Spleen (tissue), 11 donors: ENCODE measurements around the gene HNRNPA3. TPM values are rescaled to one million over a fixed set of nuclear protein-coding genes. Genes with fewer than 3 reads are reported as not detected.

Source experiments
- DNase-seq: peaks from one replicate; pipeline ENCODE4 v3.0.0-alpha.2; 2020
- H3K27ac ChIP-seq, 8 donors: fragments of 200-600 bp; sonication (generic) in 7 of 8; 1 replicate in 4 of 8; 2 replicates in 4 of 8; pipeline versions ENCODE4 v1.5.0 to v1.8.0; 2016 to 2021; ENCODE audit warnings: inconsistent platforms in 4 of 8, mild to moderate bottlenecking in 4 of 8, moderate library complexity in 1 of 8
- H3K27me3 ChIP-seq, 7 donors: fragments of 200-600 bp; sonication (generic) in 6 of 7; replicated peaks in 1 of 7; 1 replicate in 4 of 7; 2 replicates in 3 of 7; pipeline versions ENCODE4 v1.5.0 to v1.8.0; 2016 to 2021; ENCODE audit warnings: inconsistent platforms in 3 of 7, mild to moderate bottlenecking in 1 of 7
- H3K36me3 ChIP-seq, 6 donors: fragments of 200-600 bp; sonication (generic) in 5 of 6; 1 replicate in 4 of 6; 2 replicates in 2 of 6; pipeline versions ENCODE4 v1.5.0 to v1.8.0; 2016 to 2021; ENCODE audit warnings: inconsistent platforms in 2 of 6
- H3K4me1 ChIP-seq, 6 donors: fragments of 200-600 bp; sonication (generic) in 5 of 6; 1 replicate in 3 of 6; 2 replicates in 3 of 6; pipeline versions ENCODE4 v1.5.0 to v1.8.0; 2016 to 2021; ENCODE audit warnings: inconsistent platforms in 3 of 6
- H3K4me3 ChIP-seq, 8 donors: fragments of 200-600 bp; sonication (generic) in 7 of 8; 1 replicate in 4 of 8; 2 replicates in 4 of 8; pipeline versions ENCODE4 v1.5.0 to v1.8.0; 2016 to 2021; ENCODE audit warnings: inconsistent platforms in 4 of 8, mild to moderate bottlenecking in 4 of 8, moderate library complexity in 2 of 8
- H3K9me3 ChIP-seq, 8 donors: fragments of 200-600 bp; sonication (generic) in 7 of 8; 1 replicate in 4 of 8; 2 replicates in 4 of 8; pipeline versions ENCODE4 v1.5.0 to v1.8.0; 2016 to 2021; ENCODE audit warnings: inconsistent platforms in 4 of 8
- CTCF ChIP-seq, 11 experiments: fragments of 200-600 bp in 7 of 11; fragments of 450-650 bp in 4 of 11; sonication (generic) in 4 of 11; IDR thresholded peaks in 8 of 11; conservative IDR thresholded peaks in 3 of 11; 1 replicate in 7 of 11; 2 replicates in 4 of 11; pipeline versions ENCODE4 v1.4.0 to v1.8.0; 2016 to 2021; ENCODE audit warnings: antibody characterized with exemption in 11 of 11, inconsistent platforms in 4 of 11, mild to moderate bottlenecking in 1 of 11
- POLR2A ChIP-seq, 3 donors: fragments of 450-650 bp; IDR thresholded peaks; one replicate each; pipeline ENCODE4 v1.5.1; 2017; ENCODE audit warnings: antibody characterized with exemption in 3 of 3, mild to moderate bottlenecking in 1 of 3
- POLR2AphosphoS5 ChIP-seq, 3 donors: sonication (generic); formaldehyde crosslinking; IDR thresholded peaks; one replicate each; pipeline ENCODE4 v1.5.1; 2017; ENCODE audit warnings: antibody characterized with exemption in 3 of 3
- WGBS, 5 donors: extraction: QIAGEN DNeasy Blood & Tissue Kit in 3 of 5; methylation state at CpG; one replicate each; pipeline versions ENCODE4 v1.1.5 to v1.1.7; 2013 to 2018; 5-methylcytosine and 5-hydroxymethylcytosine counted together
- intact Hi-C: fragments of 100-400 bp; cut with DNase I; formaldehyde crosslinking; loops from one replicate; pipeline ENCODE4 v1.15.0; 2023; ENCODE audit warnings: low total_unique reads
- polyA plus RNA-seq, 3 donors: library from polyadenylated mRNA; stranded (reverse); fragments of 200-250 nt; gene quantifications; one replicate each; pipeline ENCODE4 v1.2.1, GENCODE V29; 2013
- total RNA-seq, 7 donors: library from RNA; depleted of rRNA in 3 of 7; stranded (reverse); fragments of >200 nt in 3 of 7; fragmentation: NEBNext Ultra II Directional in 4 of 7; extraction: Animal tissue kit (Norgen Biotek cat#: 25700) in 4 of 7; gene quantifications; one replicate each; pipeline versions ENCODE4 v1.1.0 to v1.2.1, GENCODE V29; 2016 to 2021
- donor health status: healthy with polysubstance abuse.
- donor health status: DM: no; HTN: no; CAD: no; lungs with moderate emphysema.
- donor health status: DM: no; HTN: no; CAD: no.
- donor health status: Bipolar disorder and iron deficiency.
- donor health status: healthy.
- donor health status: DM: no; HTN: no; CAD: no.
- donor health status: DM: yes; HTN: yes; CAD: no.

Gene HNRNPA3
- total and polyA plus RNA-seq, 10 donors = 79.8 to 213 (median 158) TPM

- Histone ChIP-seq H3K4me1 (peaks cover 29 to 86% (median 62%) of the 10 kb centered on the region in 6 donors), H3K27ac (peak overlapping the region in 4 of 8 donors; percentile 19 to 88 (median 28)), H3K27me3 (no peaks in the 10 kb centered on the region), H3K4me3 (no peak overlapping the region), H3K9me3 (no peaks in the 10 kb centered on the region), H3K36me3 (peaks cover 2 to 47% (median 34%) of the 10 kb centered on the region in 6 donors)
- intact Hi-C loops = no loop called here
- WGBS, 5 donors = 86 to 95% (median 94%) methylated on average over 6 of the region's 6 CpGs
- no peak for DNase-seq
- peak in 1 of 3 donors; percentile 31 for TF ChIP-seq POLR2AphosphoS5 (IDR thresholded peaks at IDR 0.05)
- no peak for TF ChIP-seq CTCF (IDR thresholded peaks at IDR 0.05 in 8 of 11, conservative IDR thresholded peaks at IDR 0.05 in 3 of 11)
- no peak for TF ChIP-seq POLR2A (IDR thresholded peaks at IDR 0.05)
Observed at GRCh38 chr2:177235855-177236437, 23.4 kb downstream of the HNRNPA3 start.

GRCh38 chr2:177237932-177238331 is 25.3 kb downstream of the HNRNPA3 start:
- no peak for DNase-seq
- WGBS, 5 donors = 68 to 90% (median 70%) methylated on average over 2 of the region's 2 CpGs
- Histone ChIP-seq H3K27ac (peak overlapping the region in 4 of 8 donors; percentile 82 to 92 (median 87)), H3K36me3 (peaks cover 0 to 27% (median 14%) of the 10 kb centered on the region in 6 donors), H3K9me3 (no peaks in the 10 kb centered on the region), H3K27me3 (no peaks in the 10 kb centered on the region), H3K4me1 (peaks cover 48 to 94% (median 80%) of the 10 kb centered on the region in 6 donors), H3K4me3 (no peak overlapping the region)
- no peak for TF ChIP-seq POLR2A (IDR thresholded peaks at IDR 0.05)
- TF ChIP-seq POLR2AphosphoS5 (IDR thresholded peaks at IDR 0.05) = peak in 1 of 3 donors; percentile 12
- no peak for TF ChIP-seq CTCF (IDR thresholded peaks at IDR 0.05 in 8 of 11, conservative IDR thresholded peaks at IDR 0.05 in 3 of 11)
- intact Hi-C loops = no loop called here

GRCh38 chr2:177239053-177239452 is 26.5 kb downstream of the HNRNPA3 start:
- no peak for DNase-seq
- peaks cover 54 to 100% (median 89%) of the 10 kb centered on the region in 6 donors for H3K4me1 ChIP-seq
- H3K27me3 ChIP-seq = no peaks in the 10 kb centered on the region
- peaks cover 0 to 21% (median 3%) of the 10 kb centered on the region in 6 donors for H3K36me3 ChIP-seq
- peak overlapping the region; percentile 9 to 92 (median 84) for H3K27ac ChIP-seq
- no peaks in the 10 kb centered on the region for H3K9me3 ChIP-seq
- peak overlapping the region in 1 of 8 donors; percentile 56 for H3K4me3 ChIP-seq
- intact Hi-C loops = no loop called here
- 77 to 84% (median 80%) methylated on average over 6 of the region's 6 CpGs for WGBS, 5 donors
- no peak for TF ChIP-seq CTCF (IDR thresholded peaks at IDR 0.05 in 8 of 11, conservative IDR thresholded peaks at IDR 0.05 in 3 of 11)
- no peak for TF ChIP-seq POLR2A (IDR thresholded peaks at IDR 0.05)
- no peak for TF ChIP-seq POLR2AphosphoS5 (IDR thresholded peaks at IDR 0.05)

GRCh38 chr2:177239932-177240630 is 27.5 kb downstream of the HNRNPA3 start:
- H3K4me1 ChIP-seq = peaks cover 54 to 100% (median 92%) of the 10 kb centered on the region in 6 donors
- TF ChIP-seq CTCF (IDR thresholded peaks at IDR 0.05 in 8 of 11, conservative IDR thresholded peaks at IDR 0.05 in 3 of 11) = no peak
- peak in 2 of 3 donors; percentile 15 to 89 for TF ChIP-seq POLR2AphosphoS5 (IDR thresholded peaks at IDR 0.05)
- peak overlapping the region in 2 of 8 donors; percentile 6 to 56 for H3K4me3 ChIP-seq
- peaks cover 0 to 13% (median under 1%) of the 10 kb centered on the region in 6 donors for H3K36me3 ChIP-seq
- no peak for DNase-seq
- H3K27ac ChIP-seq = peak overlapping the region; percentile 48 to 92 (median 84)
- H3K9me3 ChIP-seq = no peaks in the 10 kb centered on the region
- H3K27me3 ChIP-seq = no peaks in the 10 kb centered on the region
- intact Hi-C loops = no loop called here
- WGBS, 5 donors = 19 to 28% (median 22%) methylated on average over 5 of the region's 5 CpGs
